Kidney (tissue), 14 donors: Measurements from ENCODE around the gene OR2Y1. TPM values are rescaled to one million over a fixed set of nuclear protein-coding genes. Genes with fewer than 3 reads are reported as not detected.
A peak's percentile ranks its signal among the peaks of the same experiment; 100 is the strongest.

ENCODE experiments used
- DNase-seq, 5 donors: peaks; one replicate each; pipeline ENCODE4 v3.0.0-alpha.2; 2013 to 2020
- FAIRE-seq: peaks from 2 replicates; lab custom pipeline; 2012; peaks lifted over from hg19 to GRCh38; lab: Jason Lieb, UNC
- H3K27ac ChIP-seq, 2 donors: one replicate each; pipeline ENCODE4 v1.7.0; 2013; ENCODE audit warnings: low read depth in 2 of 2, low read length in 2 of 2, inconsistent platforms in 1 of 2
- H3K27me3 ChIP-seq: one replicate; pipeline ENCODE4 v1.7.1; 2013; ENCODE audit warnings: low read length, inconsistent platforms; ENCODE audit not compliant: control insufficient read depth, insufficient read depth
- H3K36me3 ChIP-seq, 3 donors: one replicate each; pipeline versions ENCODE4 v1.7.0 to v1.7.1; 2013; ENCODE audit warnings: low read length in 3 of 3, control low read depth in 1 of 3, inconsistent platforms in 1 of 3; ENCODE audit not compliant: insufficient read depth in 3 of 3, control insufficient read depth in 2 of 3
- H3K4me1 ChIP-seq, 3 donors: one replicate each; pipeline versions ENCODE4 v1.7.0 to v1.7.1; 2013; ENCODE audit warnings: low read length in 3 of 3, inconsistent platforms in 1 of 3, low read depth in 1 of 3; ENCODE audit not compliant: control insufficient read depth in 2 of 3, insufficient read depth in 2 of 3
- H3K4me3 ChIP-seq, 3 donors: one replicate each; pipeline versions ENCODE4 v1.7.0 to v1.8.1; 2013; ENCODE audit warnings: low read length in 3 of 3, control low read depth in 1 of 3, inconsistent platforms in 1 of 3
- H3K9ac ChIP-seq, 3 donors: one replicate each; pipeline versions ENCODE4 v1.7.0 to v1.7.1; 2013; ENCODE audit warnings: low read length in 3 of 3, control low read depth in 1 of 3, inconsistent platforms in 1 of 3
- H3K9me3 ChIP-seq, 3 donors: one replicate each; pipeline versions ENCODE4 v1.7.0 to v1.7.1; 2013; ENCODE audit warnings: low read length in 3 of 3, control low read depth in 1 of 3, inconsistent platforms in 1 of 3; ENCODE audit not compliant: control insufficient read depth in 2 of 3, insufficient read depth in 1 of 3
- intact Hi-C: fragments of 100-400 bp; cut with DNase I; formaldehyde crosslinking; loops from one replicate; pipeline ENCODE4 v1.11.1; 2022
- polyA plus RNA-seq: library from polyadenylated mRNA; stranded (reverse); fragments of 350-450 nt; fragmentation: Illumina TruSeq; extraction: RNeasy Lipid Tissue Mini Kit (QIAGEN cat#74804); gene quantifications from one replicate; pipeline ENCODE4 v1.2.3, GENCODE V29; 2014; ENCODE audit warnings: low read depth, low replicate concordance; ENCODE audit not compliant: insufficient read depth
- total RNA-seq: library from RNA; stranded (reverse); fragmentation: NEBNext Ultra II Directional; extraction: Animal tissue kit (Norgen Biotek cat#: 25700); gene quantifications from one replicate; pipeline ENCODE4 v1.2.1, GENCODE V29; 2021
- TF ChIP-seq, protein P1 (sequence below): IDR thresholded peaks from 3 replicates; pipeline ENCODE4 v1.5.1; 2012; ENCODE audit warnings: mild to moderate bottlenecking, moderate library complexity, borderline replicate concordance; ENCODE audit not compliant: insufficient read depth; ENCODE audit errors: extremely low read depth
- donor health status: control.
- donor health status: control.
- donor health status: control.
- donor health status: control.
- donor health status: control.
- donor health status: DM: yes; HTN: yes; CAD: no.
- donor health status: Normal renal cell carcinoma (clear cell type).

The OR2Y1 gene
- total and polyA plus RNA-seq, 2 donors from 2014 or later = not detected

DNA sequence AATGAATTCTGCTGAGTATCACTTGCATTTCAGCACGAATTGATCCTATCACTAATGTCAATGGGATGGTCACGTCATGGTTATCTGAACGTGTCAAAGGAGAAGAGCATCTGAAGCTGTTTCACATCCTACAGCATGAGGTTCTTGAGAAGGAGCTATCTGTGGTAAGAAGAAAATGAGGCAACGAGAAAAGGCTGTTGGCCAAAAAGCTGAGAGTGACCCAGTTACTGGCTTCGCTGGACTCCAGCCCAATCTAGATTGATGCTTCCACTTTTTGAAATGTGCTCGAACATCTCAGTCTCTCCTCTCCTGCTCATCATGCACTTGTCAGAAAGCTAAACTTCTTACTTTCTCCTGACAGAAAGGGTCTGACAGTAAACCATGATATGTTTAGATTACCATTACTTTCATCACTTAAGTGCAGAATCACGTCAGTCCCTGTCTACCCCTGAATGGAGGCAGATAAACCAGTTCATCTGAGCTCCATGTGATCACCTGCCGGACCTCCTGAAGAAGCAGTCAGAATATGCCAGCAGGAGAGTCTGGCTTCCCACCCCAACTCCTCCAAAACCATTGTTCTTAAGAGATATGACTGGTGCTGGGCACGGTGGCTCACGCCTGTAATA lies 40.2 kb upstream of the OR2Y1 start:
- no peak overlapping the region for H3K27ac ChIP-seq
- no peak overlapping the region for H3K9ac ChIP-seq
- FAIRE-seq (no peak), DNase-seq (no peak)
- no peaks in the 10 kb centered on the region for H3K36me3 ChIP-seq
- intact Hi-C loops = loop anchor here (10.0 kb wide), 1 partner anchor 85 kb away; the partner anchor contains the start of gene ZFP62
- H3K4me1 ChIP-seq = peaks cover 0 to 6% (median 0%) of the 10 kb centered on the region in 3 donors
- TF ChIP-seq, protein P1, sequence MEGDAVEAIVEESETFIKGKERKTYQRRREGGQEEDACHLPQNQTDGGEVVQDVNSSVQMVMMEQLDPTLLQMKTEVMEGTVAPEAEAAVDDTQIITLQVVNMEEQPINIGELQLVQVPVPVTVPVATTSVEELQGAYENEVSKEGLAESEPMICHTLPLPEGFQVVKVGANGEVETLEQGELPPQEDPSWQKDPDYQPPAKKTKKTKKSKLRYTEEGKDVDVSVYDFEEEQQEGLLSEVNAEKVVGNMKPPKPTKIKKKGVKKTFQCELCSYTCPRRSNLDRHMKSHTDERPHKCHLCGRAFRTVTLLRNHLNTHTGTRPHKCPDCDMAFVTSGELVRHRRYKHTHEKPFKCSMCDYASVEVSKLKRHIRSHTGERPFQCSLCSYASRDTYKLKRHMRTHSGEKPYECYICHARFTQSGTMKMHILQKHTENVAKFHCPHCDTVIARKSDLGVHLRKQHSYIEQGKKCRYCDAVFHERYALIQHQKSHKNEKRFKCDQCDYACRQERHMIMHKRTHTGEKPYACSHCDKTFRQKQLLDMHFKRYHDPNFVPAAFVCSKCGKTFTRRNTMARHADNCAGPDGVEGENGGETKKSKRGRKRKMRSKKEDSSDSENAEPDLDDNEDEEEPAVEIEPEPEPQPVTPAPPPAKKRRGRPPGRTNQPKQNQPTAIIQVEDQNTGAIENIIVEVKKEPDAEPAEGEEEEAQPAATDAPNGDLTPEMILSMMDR = no peak
- H3K4me3 ChIP-seq = no peak overlapping the region
- no peaks in the 10 kb centered on the region for H3K9me3 ChIP-seq
- no peaks in the 10 kb centered on the region for H3K27me3 ChIP-seq

DNA sequence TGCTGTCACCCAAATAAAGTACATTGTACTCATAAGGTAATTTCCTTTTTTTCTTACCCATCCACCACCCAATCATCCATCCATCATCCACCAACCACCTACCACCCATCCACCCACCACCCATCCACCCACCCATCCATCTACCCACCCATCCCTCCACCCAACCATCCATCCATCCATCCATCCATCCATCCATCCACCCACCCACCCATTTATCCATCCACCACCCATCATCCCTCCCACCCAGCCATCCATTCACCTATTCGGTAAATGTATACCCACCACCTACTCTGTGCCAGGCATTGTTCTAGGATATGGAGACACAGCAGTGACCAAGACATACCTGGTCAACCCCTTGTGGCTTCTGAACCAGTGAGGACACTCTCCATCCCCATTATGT lies 37.6 kb upstream of the OR2Y1 start:
- no peak for FAIRE-seq

DNA sequence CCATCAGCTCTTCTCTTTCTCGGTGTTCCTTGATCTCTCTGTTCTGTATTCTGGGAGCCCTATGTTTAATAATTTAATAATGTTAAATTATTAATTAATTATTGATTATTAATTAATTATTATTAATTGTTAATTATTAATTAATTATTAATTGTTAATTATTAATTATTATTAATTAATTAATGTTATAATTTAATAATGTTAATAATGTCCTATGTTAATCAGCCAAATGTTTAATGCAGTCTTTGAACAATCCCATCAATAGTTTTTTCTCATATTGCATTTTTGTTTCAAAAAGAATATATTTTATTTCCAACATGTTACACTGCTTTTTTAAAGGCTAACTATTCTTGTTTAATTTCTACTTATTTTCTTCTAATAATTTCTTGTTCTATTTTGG lies 36.5 kb upstream of the OR2Y1 start:
- intact Hi-C loops = no loop called here
- peak; percentile 87 for FAIRE-seq

More for the DNA sequence above, 37.6 kb upstream of the OR2Y1 start:
- no peaks in the 10 kb centered on the region for H3K4me1 ChIP-seq
- no peak overlapping the region for H3K27ac ChIP-seq
- H3K9me3 ChIP-seq = no peaks in the 10 kb centered on the region
- H3K36me3 ChIP-seq = no peaks in the 10 kb centered on the region
- TF ChIP-seq, protein P1 = no peak
- H3K4me3 ChIP-seq = no peak overlapping the region
- no peak for DNase-seq
- H3K27me3 ChIP-seq = no peaks in the 10 kb centered on the region
- intact Hi-C loops = no loop called here
- no peak overlapping the region for H3K9ac ChIP-seq

More for the DNA sequence above, 36.5 kb upstream of the OR2Y1 start:
- H3K36me3 ChIP-seq = no peaks in the 10 kb centered on the region
- peaks cover 0 to 6% (median 0%) of the 10 kb centered on the region in 3 donors for H3K9me3 ChIP-seq
- H3K9ac ChIP-seq = no peak overlapping the region
- TF ChIP-seq, protein P1 = no peak
- H3K4me1 ChIP-seq = no peaks in the 10 kb centered on the region
- no peak overlapping the region for H3K27ac ChIP-seq
- no peak for DNase-seq
- no peaks in the 10 kb centered on the region for H3K27me3 ChIP-seq
- H3K4me3 ChIP-seq = no peak overlapping the region
